NCI-H1417 treated with DMSO at 0.1 percent for 48 hours (cell line): ENCODE data around the gene COQ5.
A peak's percentile ranks its signal among the peaks of the same experiment; 100 is the strongest.

Source experiments
- DNase-seq: peaks from one replicate; lab custom pipeline; 2025; lab: John Stamatoyannopoulos, UW

The COQ5 gene

GRCh38 chr12:120483621-120484020 lies 45.3 kb downstream of the COQ5 start:
- no peak for DNase-seq

- DNase-seq = no peak
These were observed 47.8 kb downstream of the COQ5 start for GRCh38 chr12:120481022-120481767.

DNA sequence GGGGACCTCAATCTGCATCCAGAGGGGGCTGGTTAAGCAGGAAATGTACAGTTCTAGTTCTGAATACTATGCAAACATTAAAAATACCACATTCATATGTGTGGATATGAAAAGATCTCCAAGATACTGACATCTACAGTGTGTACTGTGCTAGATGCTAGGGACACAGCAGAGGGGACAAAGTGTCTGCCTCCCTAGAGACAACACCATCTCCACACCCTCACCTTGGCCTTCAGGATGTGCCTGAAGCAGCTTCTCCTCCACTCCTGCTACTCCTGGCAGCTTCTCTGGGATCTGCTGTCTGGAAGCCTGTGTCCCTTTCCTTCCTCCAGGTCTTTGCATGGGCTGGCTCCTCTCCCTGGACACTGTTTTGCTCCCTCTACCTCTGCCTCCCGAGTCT lies 48.7 kb downstream of the COQ5 start:
- DNase-seq = no peak

DNA sequence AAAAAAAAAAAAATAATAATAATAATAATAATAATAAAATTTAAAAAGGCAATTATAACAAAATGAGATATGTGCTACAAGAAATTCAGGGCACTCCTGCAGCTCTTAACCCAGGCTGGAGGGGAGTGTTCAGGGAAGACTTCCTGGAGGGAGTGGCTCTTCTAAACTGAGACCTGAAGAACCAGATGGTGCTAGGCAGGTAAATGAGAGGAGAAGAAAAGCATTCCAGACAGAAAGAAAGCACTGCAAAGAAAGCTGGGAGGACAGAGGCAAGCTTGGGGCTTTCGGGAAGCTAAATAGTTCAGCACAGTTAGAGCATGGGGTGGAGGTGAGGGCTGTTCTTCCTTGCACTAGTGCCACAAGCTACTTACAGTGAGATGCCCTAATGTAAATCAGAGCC lies 49.5 kb downstream of the COQ5 start:
- DNase-seq = no peak

DNA sequence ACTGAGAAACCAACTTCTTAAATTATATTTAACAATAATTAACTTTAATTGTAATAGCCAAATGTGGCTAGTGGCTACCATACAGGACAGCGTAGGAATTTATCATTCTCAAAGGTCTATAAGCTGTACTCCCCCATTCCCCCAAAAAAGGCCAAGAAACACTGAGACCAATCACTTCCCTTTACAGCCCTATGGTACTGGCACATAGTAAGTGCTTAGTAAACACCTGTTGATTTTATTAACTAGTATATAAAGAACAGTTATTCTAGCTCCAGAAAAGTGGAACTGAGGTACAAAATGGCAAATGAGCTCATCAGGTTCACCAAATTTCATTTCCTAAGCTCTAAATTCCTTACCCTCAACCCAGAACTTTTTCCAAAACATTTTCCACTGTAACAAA lies 53.3 kb downstream of the COQ5 start:
- DNase-seq = no peak

DNA sequence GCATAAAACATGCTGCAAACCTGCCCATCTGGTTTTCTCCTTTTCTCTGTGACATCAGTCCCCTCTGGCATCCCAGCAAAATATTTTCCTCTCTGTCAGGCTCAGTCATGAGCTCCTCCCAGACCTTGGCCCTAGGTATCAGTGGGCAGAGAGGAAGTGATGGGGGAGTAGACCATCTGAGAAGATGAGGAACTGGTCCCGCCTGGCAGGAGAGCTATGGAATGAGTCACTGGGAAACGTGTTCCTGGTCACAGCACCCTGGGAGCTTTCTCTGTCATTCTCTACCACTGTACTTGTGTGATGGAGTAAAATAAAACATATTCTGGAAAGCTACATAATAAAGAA lies 54.4 kb downstream of the COQ5 start:
- no peak for DNase-seq

GRCh38 chr12:120473807-120474615 lies 54.9 kb downstream of the COQ5 start:
- no peak for DNase-seq

- DNase-seq = no peak
These were observed 56.4 kb downstream of the COQ5 start for GRCh38 chr12:120472521-120472920.

- DNase-seq = no peak
These were observed 58.7 kb downstream of the COQ5 start for GRCh38 chr12:120470150-120470784.

DNA sequence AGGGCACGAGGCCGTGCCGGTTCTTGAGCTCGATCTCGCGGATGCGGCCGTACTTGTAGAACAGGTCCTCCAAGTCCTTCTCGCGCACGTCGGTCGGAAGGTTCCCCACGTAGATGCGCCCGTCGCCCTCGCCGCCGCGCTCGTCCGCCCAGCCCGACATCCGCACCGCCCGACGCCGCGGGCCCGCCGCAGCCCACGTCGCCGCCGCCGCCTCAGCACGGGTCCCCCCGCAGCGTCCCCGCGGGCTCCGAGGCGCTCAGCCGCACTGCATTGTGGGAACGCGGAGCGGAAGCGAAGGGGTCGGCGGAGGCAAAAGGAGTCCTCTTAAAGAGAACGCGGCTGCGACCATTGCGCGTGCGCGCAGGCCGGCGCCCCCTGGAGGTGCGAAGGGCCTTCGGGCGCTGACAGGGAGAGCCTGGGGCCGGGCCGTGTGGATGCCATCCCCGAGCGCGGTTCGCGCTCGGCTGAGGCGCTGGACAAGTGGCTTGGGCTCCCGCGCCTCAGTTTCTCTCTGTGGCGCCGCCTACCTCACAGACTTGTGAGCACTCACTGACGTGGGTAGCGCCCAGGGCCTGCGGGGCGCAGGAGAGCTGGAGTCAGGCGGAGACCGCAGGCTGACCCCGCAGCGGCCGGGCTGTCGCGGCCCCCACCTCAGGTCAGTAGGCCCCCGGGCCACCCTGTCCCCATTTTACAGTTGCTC lies 59.4 kb downstream of the COQ5 start, which contains the start of gene SRSF9:
Gene SRSF9, minus strand, starts transcription at position 299 of the 700 bp plus-strand sequence. Its CDS starts 139 bp downstream, at position 160.
- DNase-seq = peak; percentile 66

DNA sequence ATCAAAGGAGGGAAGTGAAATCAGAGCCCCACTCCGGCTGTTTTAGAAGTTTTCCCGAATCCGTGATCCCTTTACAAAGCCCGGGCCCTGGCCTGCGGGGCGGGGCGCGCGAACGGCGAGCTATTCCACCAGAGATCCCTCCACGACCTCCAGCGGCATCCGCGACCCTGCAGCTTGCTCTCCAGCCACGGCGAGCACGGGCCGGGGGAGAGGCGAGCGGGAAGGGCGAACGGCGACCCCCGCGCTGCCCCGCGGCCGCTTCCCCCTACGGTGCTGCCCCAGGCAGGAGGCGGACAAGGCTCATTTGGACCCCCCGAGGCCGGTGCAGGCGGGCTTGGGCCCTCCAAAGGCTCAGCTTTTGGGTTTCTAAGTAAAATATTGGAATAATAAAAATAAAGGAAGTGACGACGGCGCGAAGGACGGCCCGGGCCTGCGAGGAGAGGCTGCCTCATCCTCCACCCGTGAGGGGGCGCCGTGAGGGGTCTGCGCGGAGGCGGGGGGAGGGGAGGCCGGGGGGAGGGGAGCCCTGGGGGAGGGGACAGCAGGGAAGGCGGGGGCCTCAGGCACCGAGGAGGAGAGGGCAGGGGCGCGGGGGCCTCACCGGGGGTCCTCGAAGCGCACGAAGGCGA lies 60.0 kb downstream of the COQ5 start:
- no peak for DNase-seq

GRCh38 chr12:120468325-120468820 lies 60.6 kb downstream of the COQ5 start:
- DNase-seq = no peak

GRCh38 chr12:120467439-120467838 lies 61.5 kb downstream of the COQ5 start:
- DNase-seq = no peak

- DNase-seq = no peak
These were observed 62.2 kb downstream of the COQ5 start for GRCh38 chr12:120466560-120467315.

DNA sequence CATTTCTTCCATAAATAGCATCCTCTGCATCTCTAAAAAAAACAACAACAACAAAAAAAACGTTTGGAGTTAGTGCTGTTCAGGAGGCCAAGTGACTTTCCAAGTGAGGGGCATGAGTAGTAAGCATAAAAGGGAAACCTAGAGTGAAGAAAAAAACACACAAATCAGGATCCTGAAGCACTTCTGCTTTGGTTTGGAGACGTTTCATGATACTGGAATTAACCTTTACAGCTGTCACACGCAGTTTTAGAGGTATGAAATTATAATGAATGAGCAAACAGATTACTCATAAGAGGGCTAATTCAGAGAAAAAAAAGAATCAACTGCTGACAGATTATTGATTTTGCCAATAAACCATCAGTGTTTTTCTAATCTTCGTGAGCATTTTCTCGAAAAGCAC lies 63.2 kb downstream of the COQ5 start:
- no peak for DNase-seq

GRCh38 chr12:120463712-120464111 lies 65.2 kb downstream of the COQ5 start:
- no peak for DNase-seq

- DNase-seq = no peak
These were observed 66.8 kb downstream of the COQ5 start for GRCh38 chr12:120462099-120462640.

DNA sequence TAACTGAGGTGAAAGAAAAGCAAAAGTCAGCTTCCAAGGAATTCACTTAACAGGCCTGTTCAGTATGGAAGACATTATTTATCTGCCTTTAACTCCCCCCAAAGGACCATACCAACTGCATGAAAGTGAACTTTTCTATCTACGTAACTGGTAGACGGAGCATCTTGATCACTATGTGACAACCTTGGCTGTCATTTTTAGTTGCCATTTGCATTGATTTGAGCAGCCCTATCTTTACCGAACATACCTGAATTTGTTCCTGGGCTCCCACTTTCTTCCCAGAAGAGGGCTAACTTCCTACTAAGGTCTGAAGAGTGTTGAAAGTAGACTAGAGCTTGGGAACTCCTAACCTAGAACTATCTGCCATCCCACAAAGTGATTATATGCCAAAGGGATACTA lies 68.8 kb downstream of the COQ5 start:
- no peak for DNase-seq

DNA sequence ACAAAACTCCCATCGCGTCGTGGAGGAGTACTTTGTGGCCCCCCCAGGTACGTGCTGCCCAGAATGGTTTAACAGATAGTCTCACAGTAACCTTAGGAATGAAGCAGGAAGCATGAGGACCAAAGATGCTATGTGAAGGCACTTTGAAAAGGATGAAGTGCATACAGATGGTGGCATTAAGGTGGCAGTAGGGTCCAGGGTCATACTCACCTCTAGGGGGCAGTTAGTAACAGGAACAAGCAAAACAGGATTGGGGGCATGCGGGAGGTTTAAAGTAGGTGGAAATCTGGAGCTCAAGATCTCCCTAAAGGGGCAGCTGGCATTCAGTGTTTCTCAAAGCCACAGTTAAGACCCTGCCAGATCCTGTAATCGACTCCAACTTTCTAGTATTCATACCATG lies 71.8 kb downstream of the COQ5 start:
- DNase-seq = no peak

GRCh38 chr12:120455302-120455701 lies 73.7 kb downstream of the COQ5 start:
- DNase-seq = no peak

DNA sequence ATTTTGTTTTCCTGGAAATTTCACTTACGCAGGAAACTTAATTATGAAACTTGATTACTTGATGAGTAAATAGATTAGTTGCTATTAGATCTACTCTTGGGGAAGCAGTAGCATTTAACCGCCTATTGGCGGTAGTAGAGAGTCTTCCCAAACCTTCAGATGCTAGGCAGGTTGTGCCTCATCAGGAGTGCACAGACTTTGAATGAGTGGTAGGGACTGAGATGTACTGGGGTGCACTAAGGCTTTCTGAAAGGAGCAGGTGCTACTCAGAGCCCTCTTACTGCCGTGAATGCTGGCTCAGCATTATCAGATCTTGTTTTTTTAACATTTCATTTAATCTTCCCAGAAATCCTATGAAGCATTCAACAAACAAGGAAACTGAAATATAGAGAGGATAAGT lies 75.0 kb downstream of the COQ5 start:
- no peak for DNase-seq
